Osteoblast (primary cell): ENCODE results near the gene STRIP2. TPM values are rescaled to one million over a fixed set of nuclear protein-coding genes. Genes with fewer than 3 reads are reported as not detected.

Experiments used
- DNase-seq: peaks from one replicate; pipeline ENCODE4 v3.0.0; 2011; ENCODE audit warnings: low spot score, mixed read lengths; ENCODE audit not compliant: insufficient read length; ENCODE audit errors: missing footprints
- H2AFZ ChIP-seq: 2 replicates; pipeline ENCODE4 v1.6.0; 2011; ENCODE audit warnings: mild to moderate bottlenecking, low read length
- H3K27ac ChIP-seq: 2 replicates; pipeline ENCODE4 v1.5.1; 2011; ENCODE audit warnings: mild to moderate bottlenecking, low read depth, low read length, moderate library complexity
- H3K27me3 ChIP-seq: 2 replicates; pipeline ENCODE4 v1.6.0; 2012; ENCODE audit warnings: mild to moderate bottlenecking, control low read depth, inconsistent platforms, low read length, moderate library complexity; ENCODE audit not compliant: insufficient read depth
- H3K36me3 ChIP-seq: 2 replicates; pipeline ENCODE4 v1.5.1; 2011; ENCODE audit warnings: mild to moderate bottlenecking, low read length, control low read depth, moderate library complexity; ENCODE audit not compliant: insufficient read depth
- H3K4me1 ChIP-seq: 2 replicates; pipeline ENCODE4 v1.5.1; 2011; ENCODE audit warnings: mild to moderate bottlenecking, low read length, control low read depth, moderate library complexity; ENCODE audit not compliant: insufficient read depth
- H3K4me2 ChIP-seq: 2 replicates; pipeline ENCODE4 v1.6.0; 2011; ENCODE audit warnings: mild to moderate bottlenecking, low read length; ENCODE audit not compliant: insufficient read depth
- H3K4me3 ChIP-seq: fragments of 200-600 bp; sonication (generic); 3 replicates; pipeline ENCODE4 v1.5.1; 2012; ENCODE audit warnings: mild to moderate bottlenecking, low read length, inconsistent platforms; ENCODE audit not compliant: insufficient read depth
- H3K79me2 ChIP-seq: 2 replicates; pipeline ENCODE4 v1.6.0; 2012; ENCODE audit warnings: mild to moderate bottlenecking, low read length, control low read depth, inconsistent platforms; ENCODE audit not compliant: insufficient read depth
- H3K9me3 ChIP-seq: 2 replicates; pipeline ENCODE4 v1.5.1; 2011; ENCODE audit warnings: low read depth, low read length, control low read depth
- H4K20me1 ChIP-seq: 2 replicates; pipeline ENCODE4 v1.6.0; 2012; ENCODE audit warnings: mild to moderate bottlenecking, low read length, control low read depth; ENCODE audit not compliant: insufficient read depth
- total RNA-seq: library from RNA; depleted of rRNA; stranded (reverse); fragments of >200 nt; gene quantifications from 2 replicates; pipeline ENCODE4 v1.2.3, GENCODE V29; 2012
- TF ChIP-seq, protein P1 (sequence below): IDR thresholded peaks from 2 replicates; pipeline ENCODE4 v1.5.1; 2011; ENCODE audit warnings: mild to moderate bottlenecking, low read depth, low read length, moderate library complexity; ENCODE audit errors: extremely low read depth

STRIP2 gene
- total RNA-seq, 1 donor = 8.3 TPM

DNA sequence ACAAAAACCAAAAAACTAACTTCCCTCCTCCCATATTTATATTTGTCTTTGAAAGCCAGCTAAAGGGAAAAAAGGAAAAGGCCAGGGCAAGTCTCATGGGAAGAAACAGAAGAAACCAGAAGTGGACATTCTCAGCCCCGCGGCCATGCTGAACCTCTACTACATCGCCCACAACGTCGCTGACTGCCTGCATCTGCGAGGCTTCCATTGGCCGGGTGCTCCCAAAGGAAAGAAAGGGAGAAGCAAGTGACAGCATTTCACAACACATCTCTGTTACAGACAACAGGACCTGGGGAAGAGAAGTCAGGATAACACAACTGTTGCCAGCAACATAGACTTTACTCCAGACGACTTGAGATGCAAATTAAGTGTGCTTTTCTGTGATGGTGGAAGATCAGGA is 78.0 kb downstream of the STRIP2 start:
- Histone ChIP-seq H3K9me3 (no peaks in the 10 kb centered on the region), H3K27me3 (peaks cover 11% of the 10 kb centered on the region), H4K20me1 (no peaks in the 10 kb centered on the region), H3K36me3 (no peaks in the 10 kb centered on the region), H2AFZ (peak overlapping the region; percentile 27), H3K79me2 (no peaks in the 10 kb centered on the region), H3K4me1 (peaks cover 5% of the 10 kb centered on the region), H3K27ac (no peak overlapping the region), H3K4me3 (no peak overlapping the region), H3K4me2 (no peak overlapping the region)
- TF ChIP-seq, protein P1, sequence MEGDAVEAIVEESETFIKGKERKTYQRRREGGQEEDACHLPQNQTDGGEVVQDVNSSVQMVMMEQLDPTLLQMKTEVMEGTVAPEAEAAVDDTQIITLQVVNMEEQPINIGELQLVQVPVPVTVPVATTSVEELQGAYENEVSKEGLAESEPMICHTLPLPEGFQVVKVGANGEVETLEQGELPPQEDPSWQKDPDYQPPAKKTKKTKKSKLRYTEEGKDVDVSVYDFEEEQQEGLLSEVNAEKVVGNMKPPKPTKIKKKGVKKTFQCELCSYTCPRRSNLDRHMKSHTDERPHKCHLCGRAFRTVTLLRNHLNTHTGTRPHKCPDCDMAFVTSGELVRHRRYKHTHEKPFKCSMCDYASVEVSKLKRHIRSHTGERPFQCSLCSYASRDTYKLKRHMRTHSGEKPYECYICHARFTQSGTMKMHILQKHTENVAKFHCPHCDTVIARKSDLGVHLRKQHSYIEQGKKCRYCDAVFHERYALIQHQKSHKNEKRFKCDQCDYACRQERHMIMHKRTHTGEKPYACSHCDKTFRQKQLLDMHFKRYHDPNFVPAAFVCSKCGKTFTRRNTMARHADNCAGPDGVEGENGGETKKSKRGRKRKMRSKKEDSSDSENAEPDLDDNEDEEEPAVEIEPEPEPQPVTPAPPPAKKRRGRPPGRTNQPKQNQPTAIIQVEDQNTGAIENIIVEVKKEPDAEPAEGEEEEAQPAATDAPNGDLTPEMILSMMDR = no peak
- peak; percentile 41 for DNase-seq

DNA sequence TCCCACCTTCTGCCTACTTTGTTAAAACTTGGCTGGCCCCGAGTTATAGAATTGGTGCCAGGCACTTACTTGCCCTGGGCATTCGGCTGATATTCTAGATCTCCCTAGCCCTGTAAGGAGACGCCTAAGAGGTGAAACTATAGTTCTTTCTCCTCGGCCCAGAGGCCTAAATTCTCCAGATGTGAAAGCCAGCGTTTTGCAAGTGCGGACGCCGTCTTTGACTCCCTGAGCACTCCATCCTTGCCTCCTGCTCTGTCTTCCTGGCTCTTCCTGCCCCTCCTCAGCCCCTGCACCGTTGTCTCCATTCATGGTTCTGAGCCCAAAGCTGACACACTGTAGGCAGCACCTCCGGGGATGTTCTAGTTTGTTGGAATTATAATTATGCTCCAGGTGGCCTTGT is 79.3 kb downstream of the STRIP2 start:
- peaks cover 11% of the 10 kb centered on the region for H3K27me3 ChIP-seq
- no peak overlapping the region for H3K4me2 ChIP-seq
- TF ChIP-seq, protein P1 = no peak
- no peaks in the 10 kb centered on the region for H3K36me3 ChIP-seq
- H3K27ac ChIP-seq = no peak overlapping the region
- no peaks in the 10 kb centered on the region for H3K9me3 ChIP-seq
- H2AFZ ChIP-seq = no peak overlapping the region
- DNase-seq = no peak
- no peaks in the 10 kb centered on the region for H4K20me1 ChIP-seq
- H3K79me2 ChIP-seq = no peaks in the 10 kb centered on the region
- H3K4me1 ChIP-seq = peaks cover 5% of the 10 kb centered on the region
- no peak overlapping the region for H3K4me3 ChIP-seq

DNA sequence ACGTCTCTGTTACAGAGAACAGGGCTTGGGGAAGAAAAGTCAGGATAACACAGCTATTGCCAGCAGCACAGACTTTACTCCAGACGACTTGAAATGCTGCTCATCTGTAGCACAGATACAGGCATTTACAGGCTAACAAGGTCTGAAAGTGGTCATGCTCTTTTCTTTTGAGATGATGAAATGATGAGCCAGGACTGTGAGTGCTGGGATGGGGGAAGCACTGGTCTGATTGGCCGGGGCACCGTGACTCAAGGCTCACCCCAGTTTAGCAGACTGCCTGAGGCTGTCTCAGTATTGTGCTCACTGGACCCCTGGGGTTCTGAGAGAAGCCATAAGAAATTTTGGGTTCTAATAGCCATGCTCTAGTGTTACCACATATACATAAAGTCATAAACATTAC is 80.5 kb downstream of the STRIP2 start:
- Histone ChIP-seq H3K9me3 (no peaks in the 10 kb centered on the region), H3K4me3 (no peak overlapping the region), H2AFZ (no peak overlapping the region), H3K27me3 (peaks cover 11% of the 10 kb centered on the region), H3K79me2 (no peaks in the 10 kb centered on the region), H3K36me3 (no peaks in the 10 kb centered on the region), H3K27ac (no peak overlapping the region), H3K4me1 (peaks cover 5% of the 10 kb centered on the region), H3K4me2 (no peak overlapping the region), H4K20me1 (no peaks in the 10 kb centered on the region)
- DNase-seq = peak; percentile 80
- TF ChIP-seq, protein P1 = no peak

DNA sequence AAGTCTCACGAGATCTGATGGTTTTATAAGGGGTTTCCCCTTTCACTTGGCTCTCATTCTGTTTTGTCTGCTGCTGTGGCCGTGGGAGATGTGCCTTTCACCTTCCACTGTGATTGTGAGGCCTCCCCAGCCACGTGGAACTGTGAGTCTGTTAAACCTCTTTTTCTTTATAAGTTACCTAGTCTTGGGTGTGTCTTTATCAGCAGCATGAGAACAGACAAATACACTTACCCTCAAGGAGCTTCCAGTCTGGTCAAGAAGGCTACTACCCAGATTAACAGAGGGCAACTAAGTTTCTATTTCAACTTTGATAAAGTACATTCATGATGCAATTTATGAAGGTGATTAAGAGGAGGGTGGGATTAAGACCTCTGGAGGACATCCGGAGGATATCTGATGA is 81.1 kb downstream of the STRIP2 start:
- Histone ChIP-seq H3K27me3 (peaks cover 14% of the 10 kb centered on the region), H3K27ac (no peak overlapping the region), H3K4me2 (no peak overlapping the region), H3K9me3 (no peaks in the 10 kb centered on the region), H3K79me2 (no peaks in the 10 kb centered on the region), H3K4me3 (no peak overlapping the region), H3K36me3 (no peaks in the 10 kb centered on the region), H3K4me1 (peaks cover 5% of the 10 kb centered on the region), H4K20me1 (no peaks in the 10 kb centered on the region), H2AFZ (no peak overlapping the region)
- peak; percentile 22 for DNase-seq
- TF ChIP-seq, protein P1 = no peak
